GM23338 (cell line): ENCODE data around the gene HEXD. TPM values are rescaled to one million over a fixed set of nuclear protein-coding genes. Genes with fewer than 3 reads are reported as not detected.

ENCODE experiments used
- ATAC-seq: fragments of 200-7000 bp; cut with Tn5 transposase; 3 replicates; pipeline ENCODE4 v1.9.1; 2020
- DNase-seq: peaks from one replicate; pipeline ENCODE4 v3.0.0-alpha.2; 2015; ENCODE audit warnings: low spot score
- H2AFZ ChIP-seq: fragments of 200-600 bp; sonication (generic); 2 replicates; pipeline ENCODE4 v1.8.0; 2016; ENCODE audit warnings: antibody characterized with exemption, mild to moderate bottlenecking, moderate library complexity
- H3F3A ChIP-seq: fragments of 200-600 bp; sonication (generic); replicated peaks from 2 replicates; pipeline ENCODE4 v1.8.0; 2017; ENCODE audit warnings: antibody characterized with exemption, mixed run types, low read depth
- H3K27ac ChIP-seq: fragments of 200-600 bp; sonication (generic); 2 replicates; pipeline ENCODE4 v1.6.1; 2016; ENCODE audit warnings: low read depth
- H3K27me3 ChIP-seq: fragments of 200-600 bp; sonication (generic); 2 replicates; pipeline ENCODE4 v1.8.0; 2016; ENCODE audit warnings: mild to moderate bottlenecking, mixed run types, moderate library complexity; ENCODE audit not compliant: insufficient read depth
- H3K36me3 ChIP-seq: fragments of 200-600 bp; sonication (generic); 2 replicates; pipeline ENCODE4 v1.8.0; 2016; ENCODE audit warnings: mild to moderate bottlenecking; ENCODE audit not compliant: insufficient read depth
- H3K4me1 ChIP-seq: fragments of 200-600 bp; sonication (generic); 2 replicates; pipeline ENCODE4 v1.8.0; 2016; ENCODE audit warnings: mild to moderate bottlenecking, moderate library complexity; ENCODE audit not compliant: insufficient read depth
- H3K4me2 ChIP-seq: fragments of 200-600 bp; sonication (generic); 2 replicates; pipeline ENCODE4 v1.7.1; 2017; ENCODE audit warnings: mixed run types
- H3K4me3 ChIP-seq: fragments of 200-600 bp; sonication (generic); 2 replicates; pipeline ENCODE4 v1.6.1; 2016; ENCODE audit warnings: mixed run types
- H3K79me2 ChIP-seq: fragments of 200-600 bp; sonication (generic); replicated peaks from 2 replicates; pipeline ENCODE4 v1.8.0; 2017; ENCODE audit warnings: mild to moderate bottlenecking; ENCODE audit not compliant: insufficient read depth
- H3K9me2 ChIP-seq: fragments of 200-600 bp; sonication (generic); 2 replicates; pipeline ENCODE4 v1.8.0; 2017; ENCODE audit not compliant: insufficient read depth
- H4K20me1 ChIP-seq: fragments of 200-600 bp; sonication (generic); replicated peaks from 2 replicates; pipeline ENCODE4 v1.8.0; 2017; ENCODE audit warnings: mild to moderate bottlenecking; ENCODE audit not compliant: insufficient read depth
- H3K27ac Mint-ChIP-seq: 2 replicates; pipeline ENCODE4 v1.8.0; 2020; ENCODE audit warnings: inconsistent platforms, mild to moderate bottlenecking, moderate library complexity, mixed read lengths
- H3K27me3 Mint-ChIP-seq: 3 replicates; pipeline ENCODE4 v1.8.0; 2022; ENCODE audit warnings: low read depth, mild to moderate bottlenecking, moderate library complexity, mixed read lengths, inconsistent platforms; ENCODE audit not compliant: insufficient read depth, poor library complexity
- H3K36me3 Mint-ChIP-seq: 3 replicates; pipeline ENCODE4 v1.8.0; 2021; ENCODE audit warnings: low read depth, mild to moderate bottlenecking, inconsistent platforms, moderate library complexity, mixed read lengths
- H3K4me1 Mint-ChIP-seq: 3 replicates; pipeline ENCODE4 v1.8.0; 2020; ENCODE audit warnings: mild to moderate bottlenecking, inconsistent platforms, mixed read lengths
- H3K4me3 Mint-ChIP-seq: 3 replicates; pipeline ENCODE4 v1.8.0; 2021; ENCODE audit warnings: moderate library complexity, mild to moderate bottlenecking, inconsistent platforms, mixed read lengths
- H3K9me3 Mint-ChIP-seq: 3 replicates; pipeline ENCODE4 v1.8.0; 2020; ENCODE audit warnings: moderate library complexity, mild to moderate bottlenecking, inconsistent platforms, mixed read lengths
- CREB1 ChIP-seq: fragments of 250-450 bp; sonication (Bioruptor Pico); IDR thresholded peaks from 2 replicates; pipeline ENCODE4 v1.5.0; 2020; ENCODE audit warnings: low read depth, mild to moderate bottlenecking, moderate library complexity
- CTCF ChIP-seq, 2 experiments: fragments of 200-600 bp in 1 of 2; sonication (generic) in 1 of 2; conservative IDR thresholded peaks; 2 replicates each; pipeline versions ENCODE4 v1.5.1 to v1.6.1; 2016 to 2017; ENCODE audit warnings: antibody characterized with exemption in 2 of 2, low read depth in 2 of 2, mild to moderate bottlenecking in 2 of 2, moderate library complexity in 1 of 2
- ETS1 ChIP-seq: IDR thresholded peaks from 2 replicates; pipeline ENCODE4 v1.6.1; 2016; ENCODE audit warnings: antibody characterized with exemption
- EZH2 ChIP-seq: fragments of 200-600 bp; sonication (generic); IDR thresholded peaks from one replicate; pipeline ENCODE4 v1.8.0; 2017; ENCODE audit warnings: antibody characterized with exemption, mild to moderate bottlenecking, low read depth; ENCODE audit not compliant: unreplicated experiment
- EZH2phosphoT487 ChIP-seq: fragments of 200-600 bp; sonication (generic); IDR thresholded peaks from one replicate; pipeline ENCODE4 v1.8.1; 2018; ENCODE audit warnings: antibody characterized with exemption; ENCODE audit not compliant: unreplicated experiment
- JUNB ChIP-seq: IDR thresholded peaks from one replicate; pipeline ENCODE4 v1.6.1; 2016; ENCODE audit warnings: antibody characterized with exemption; ENCODE audit not compliant: unreplicated experiment
- NANOG ChIP-seq: IDR thresholded peaks from 2 replicates; pipeline ENCODE4 v1.6.1; 2016; ENCODE audit warnings: antibody characterized with exemption, borderline replicate concordance
- POLR2AphosphoS5 ChIP-seq: IDR thresholded peaks from 2 replicates; pipeline ENCODE4 v1.6.1; 2016; ENCODE audit warnings: antibody characterized with exemption, low read depth
- REST ChIP-seq: IDR thresholded peaks from one replicate; pipeline ENCODE4 v1.6.1; 2018; ENCODE audit warnings: antibody characterized with exemption; ENCODE audit not compliant: unreplicated experiment
- STAT1 ChIP-seq: IDR thresholded peaks from one replicate; pipeline ENCODE4 v1.6.1; 2016; ENCODE audit warnings: antibody characterized with exemption; ENCODE audit not compliant: unreplicated experiment
- ZNF114 ChIP-seq: fragments of 250-450 bp; sonication (Bioruptor Pico); IDR thresholded peaks from 2 replicates; pipeline ENCODE4 v1.5.0; 2020; ENCODE audit warnings: mild to moderate bottlenecking, moderate library complexity
- ZNF331 ChIP-seq: fragments of 250-450 bp; sonication (Bioruptor Pico); IDR thresholded peaks from 2 replicates; pipeline ENCODE4 v1.5.0; 2020; ENCODE audit warnings: low read depth, mild to moderate bottlenecking, moderate library complexity
- ZNF462 ChIP-seq: fragments of 250-450 bp; sonication (Bioruptor Pico); IDR thresholded peaks from 2 replicates; pipeline ENCODE4 v1.5.0; 2020; ENCODE audit warnings: mild to moderate bottlenecking, moderate library complexity
- polyA plus RNA-seq: library from polyadenylated mRNA; unstranded; fragments of >200 nt; fragmentation: Nextera tagmentation; extraction: Ambion mirVana; gene quantifications from 2 replicates; pipeline ENCODE4 v1.2.1, GENCODE V29; 2016
- total RNA-seq: library from RNA; depleted of rRNA; stranded (reverse); fragments of >200 nt; shearing (Covaris generic); gene quantifications from 2 replicates; pipeline ENCODE4 v1.2.3, GENCODE V29; 2014

HEXD gene
- total and polyA plus RNA-seq, 2 experiments from 2014 or later = 11.9 to 31.1 TPM

- TF ChIP-seq POLR2AphosphoS5 (no peak), CREB1 (CRISPR knock-in tag) (no peak), ZNF114 (CRISPR knock-in tag) (no peak), STAT1 (no peak), ETS1 (no peak), JUNB (no peak), NANOG (no peak), ZNF462 (CRISPR knock-in tag) (no peak), EZH2phosphoT487 (no peak), ZNF331 (CRISPR knock-in tag) (no peak), EZH2 (no peak), CTCF (conservative IDR thresholded peaks at IDR 0.05; ENCODE audit: low read depth in 2 of 2) (no peak), REST (no peak)
- Mint-ChIP-seq H3K27me3 (peaks cover 7% of the 10 kb centered on the region), H3K4me1 (peaks cover 13% of the 10 kb centered on the region), H3K27ac (no peak overlapping the region), H3K36me3 (no peaks in the 10 kb centered on the region), H3K9me3 (no peaks in the 10 kb centered on the region; the same call in 2 of the 3 replicates), H3K4me3 (no peak overlapping the region)
- H3K27me3 ChIP-seq = no peaks in the 10 kb centered on the region
- no peak for DNase-seq
- H2AFZ ChIP-seq = no peak overlapping the region
- no peak for ATAC-seq
- H4K20me1 ChIP-seq = peaks cover 8% of the 10 kb centered on the region
- H3K4me1 ChIP-seq = peaks cover 13% of the 10 kb centered on the region
- H3K36me3 ChIP-seq = no peaks in the 10 kb centered on the region
- H3F3A ChIP-seq = no peaks in the 10 kb centered on the region; the same call in 1 of the 2 replicates
- no peaks in the 10 kb centered on the region for H3K79me2 ChIP-seq
- H3K27ac ChIP-seq = no peak overlapping the region
- H3K4me3 ChIP-seq = no peak overlapping the region
- no peak overlapping the region for H3K4me2 ChIP-seq
- no peaks in the 10 kb centered on the region for H3K9me2 ChIP-seq
These were observed 5.3 kb upstream of the HEXD start for GRCh38 chr17:82412535-82413520.
